Measurements from ENCODE around the gene ADTRP.

GRCh38 chr6:11727346-11727997 is 51.1 kb downstream of the ADTRP start:
- TF ChIP-seq CTCF (IDR thresholded peaks at IDR 0.05) (no peak), EZH2 (IDR thresholded peaks at IDR 0.05; ENCODE audit: borderline replicate concordance, insufficient read depth, low read depth, low read length, poor library complexity, severe bottlenecking) (no peak)

Data from B cell (primary cell).